Cerebellar cortex (tissue), 1 donor: ENCODE measurements around the gene TFB1M.

Source experiments
- DNase-seq: peaks from one replicate; pipeline ENCODE4 v3.0.0-alpha.2; 2015; ENCODE audit warnings: low spot score

The TFB1M gene

GRCh38 chr6:155263373-155264063 lies 50.8 kb downstream of the TFB1M start, which contains the start of gene CLDN20:
Gene CLDN20 (plus strand): TSS chr6:155264013. CDS start chr6:155275720, 11,707 bp downstream.
- no peak for DNase-seq

GRCh38 chr6:155262655-155263054 lies 51.6 kb downstream of the TFB1M start:
- DNase-seq = no peak

GRCh38 chr6:155261111-155261900 lies 53.0 kb downstream of the TFB1M start:
- DNase-seq = no peak

DNA sequence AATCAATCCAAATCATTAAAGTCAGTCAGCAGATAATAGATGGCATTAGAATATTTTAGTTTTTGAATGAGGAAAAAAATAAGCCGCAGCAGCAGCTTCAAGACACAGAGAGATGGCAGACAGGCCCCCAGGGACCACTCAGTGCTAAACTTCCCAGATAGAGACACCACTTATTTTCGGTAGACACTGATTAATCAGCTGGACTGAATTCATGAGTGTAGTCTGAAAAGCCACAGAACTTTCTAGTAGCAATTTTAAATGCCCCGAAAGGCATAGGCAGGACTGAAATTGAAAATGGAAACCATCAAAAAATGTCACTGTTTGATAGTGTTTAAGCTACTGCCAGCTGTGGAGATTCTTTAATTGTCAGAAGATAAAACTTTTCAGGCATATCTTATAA lies 53.6 kb downstream of the TFB1M start:
- no peak for DNase-seq

- DNase-seq = no peak
Measured at GRCh38 chr6:155259897-155260296, 54.4 kb downstream of the TFB1M start.

- peak; percentile 77 for DNase-seq
Measured at GRCh38 chr6:155259204-155259603, 55.1 kb downstream of the TFB1M start.

- no peak for DNase-seq
Measured at GRCh38 chr6:155257796-155258195, 56.5 kb downstream of the TFB1M start.

DNA sequence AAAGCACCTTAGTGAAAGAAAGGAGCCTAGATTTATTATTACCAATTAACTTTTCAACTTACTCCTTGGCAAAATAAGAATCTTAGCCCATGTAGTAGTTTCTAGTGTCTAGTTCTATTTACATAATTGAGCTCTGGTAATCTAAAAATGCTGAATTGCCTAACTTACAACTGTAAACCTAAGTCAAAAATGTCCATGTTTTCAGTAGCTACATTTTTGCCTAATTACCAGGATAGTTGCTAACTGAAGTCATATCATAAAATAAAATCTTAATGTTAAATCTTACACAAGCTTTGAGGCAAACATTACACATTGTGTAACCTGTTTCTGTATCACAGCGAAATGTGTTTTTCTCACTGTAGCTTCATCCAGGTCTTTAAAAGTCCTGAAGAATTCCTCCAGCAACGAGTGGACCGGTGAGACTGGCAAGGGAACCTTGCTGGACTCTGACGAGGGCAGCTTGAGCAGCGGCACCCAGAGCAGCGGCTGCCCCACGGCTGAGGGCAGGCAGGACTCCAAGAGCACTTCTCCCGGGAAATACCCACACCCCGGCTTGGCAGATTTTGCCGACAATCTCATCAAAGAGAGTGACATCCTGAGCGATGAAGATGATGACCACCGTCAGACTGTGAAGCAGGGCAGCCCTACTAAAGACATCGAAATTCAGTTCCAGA lies 58.0 kb downstream of the TFB1M start:
- no peak for DNase-seq

DNA sequence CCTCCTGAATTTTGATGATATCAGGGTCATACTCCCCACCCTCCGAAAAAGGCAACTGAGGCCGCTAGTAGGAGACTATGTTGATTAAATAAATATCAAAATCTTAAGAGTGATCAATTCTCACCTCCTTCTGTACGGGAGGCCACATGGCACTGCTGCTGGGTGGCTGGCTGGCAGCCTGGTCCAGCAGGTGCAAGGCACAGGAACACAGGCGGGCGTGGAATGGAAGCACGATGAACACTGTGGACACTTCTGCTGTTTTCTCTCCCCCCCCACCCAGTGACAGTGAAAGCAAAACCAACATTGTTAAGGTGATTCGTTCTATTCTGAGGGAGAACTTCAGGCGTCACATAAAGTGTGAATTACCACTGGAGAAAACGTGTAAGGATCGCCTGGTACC lies 60.1 kb downstream of the TFB1M start:
- peak; percentile 58 for DNase-seq

DNA sequence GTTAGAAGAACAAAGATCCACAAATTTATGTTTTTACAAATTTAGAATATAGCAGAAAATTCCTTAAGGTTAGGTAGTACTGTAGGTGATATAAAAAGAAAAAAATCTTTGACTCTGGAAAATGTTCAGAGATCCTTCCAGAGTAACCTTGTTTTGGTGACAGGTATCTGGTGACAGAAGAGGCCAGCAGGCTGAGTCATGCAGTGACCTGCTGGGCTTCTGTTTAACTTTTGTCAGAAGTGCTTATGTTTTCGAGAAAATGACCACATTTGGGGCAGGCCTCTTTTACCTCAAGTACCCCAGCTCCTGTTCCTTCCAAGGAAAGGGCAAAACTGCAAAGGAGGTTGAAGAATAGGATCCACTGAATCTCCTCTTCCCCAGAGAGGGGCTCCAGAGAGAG lies 60.9 kb downstream of the TFB1M start:
- DNase-seq = peak; percentile 23

GRCh38 chr6:155252581-155252980 lies 61.7 kb downstream of the TFB1M start:
- DNase-seq = no peak

GRCh38 chr6:155250701-155251381 lies 63.4 kb downstream of the TFB1M start:
- DNase-seq = no peak

DNA sequence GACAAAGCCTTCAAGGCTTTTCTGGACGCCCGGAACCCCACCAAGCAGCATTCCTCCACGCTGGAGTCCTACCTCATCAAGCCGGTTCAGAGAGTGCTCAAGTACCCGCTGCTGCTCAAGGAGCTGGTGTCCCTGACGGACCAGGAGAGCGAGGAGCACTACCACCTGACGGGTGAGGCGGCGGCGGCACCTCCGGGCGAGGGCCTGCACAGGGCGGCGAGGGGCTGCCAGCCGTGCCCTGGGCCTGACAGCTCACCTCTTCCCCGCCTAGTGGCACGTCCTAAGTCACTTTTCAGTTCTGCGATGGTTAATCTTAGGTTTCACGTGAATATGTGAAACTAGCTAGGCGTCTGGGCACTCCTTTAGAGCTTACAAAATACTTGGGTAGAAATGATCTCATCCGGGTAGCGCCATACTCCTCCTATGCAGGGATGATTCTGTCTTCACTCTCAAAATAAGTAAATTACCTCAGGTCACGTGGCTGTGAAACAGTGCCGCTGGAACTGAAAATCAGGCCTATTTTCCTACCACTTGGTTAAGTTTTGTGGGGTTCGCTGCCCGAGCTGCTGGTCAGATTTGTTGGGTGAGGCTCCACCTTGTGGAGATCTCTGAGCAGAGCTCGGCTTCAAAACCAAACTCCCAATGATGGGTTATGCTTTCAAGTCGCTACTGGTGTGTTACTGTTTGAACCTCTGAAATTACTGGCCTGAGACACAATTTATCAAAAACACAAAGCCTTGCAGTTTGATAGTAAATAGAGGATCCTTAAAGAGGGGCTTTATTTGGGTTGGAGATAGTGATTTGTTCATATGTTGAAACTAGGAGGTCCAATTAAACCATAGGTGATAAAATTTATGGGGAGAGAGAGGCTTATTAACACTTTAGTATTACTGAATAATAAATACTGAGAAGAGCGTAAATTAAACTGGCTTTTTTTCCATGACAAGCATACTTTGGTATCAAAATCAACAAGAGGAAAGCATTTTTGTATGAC lies 66.0 kb downstream of the TFB1M start:
- peak; percentile 59 for DNase-seq

GRCh38 chr6:155247618-155248007 lies 66.7 kb downstream of the TFB1M start:
- DNase-seq = no peak

- DNase-seq = no peak
Measured at GRCh38 chr6:155246825-155247224, 67.5 kb downstream of the TFB1M start.

DNA sequence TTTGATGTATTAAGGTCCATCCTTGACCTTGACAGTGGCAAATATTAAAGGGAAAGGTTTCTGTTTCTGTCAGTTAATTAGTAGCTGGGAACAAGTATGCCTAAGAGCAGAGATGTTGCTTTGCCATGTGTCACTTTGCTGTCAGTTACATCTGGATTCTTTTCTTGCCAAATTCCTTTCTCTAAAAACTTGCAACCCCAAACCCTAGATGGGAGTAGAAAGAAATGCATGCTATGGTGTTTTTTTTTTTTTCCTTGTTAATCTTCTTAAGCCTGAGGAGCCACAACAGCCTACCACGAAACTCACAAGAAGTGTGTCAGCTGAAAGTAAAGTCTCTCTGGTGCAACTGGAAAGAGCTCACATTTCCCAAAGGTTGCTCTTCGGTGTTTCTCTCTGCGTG lies 68.5 kb downstream of the TFB1M start:
- no peak for DNase-seq

- no peak for DNase-seq
Measured at GRCh38 chr6:155245193-155245592, 69.1 kb downstream of the TFB1M start.

GRCh38 chr6:155244434-155244833 lies 69.8 kb downstream of the TFB1M start:
- no peak for DNase-seq

DNA sequence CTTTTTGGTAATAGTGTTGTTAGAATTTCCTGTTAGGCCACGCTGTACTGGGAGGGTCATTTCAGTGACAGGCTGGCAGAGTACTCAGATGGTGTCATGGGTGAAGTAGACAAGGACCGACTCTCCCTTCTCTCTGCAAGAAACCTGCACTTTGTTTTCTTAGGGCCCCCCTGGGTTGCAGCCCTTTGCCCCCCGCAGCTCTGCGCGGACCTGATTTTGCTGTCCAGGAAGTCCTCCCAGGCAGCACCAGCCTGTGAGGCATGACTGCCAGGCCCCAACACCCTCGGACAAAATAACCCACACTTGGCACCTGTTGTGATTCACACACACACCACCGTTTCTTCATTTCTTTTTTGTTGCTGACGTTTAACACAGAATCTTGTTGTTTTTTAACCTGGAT lies 72.3 kb downstream of the TFB1M start:
- DNase-seq = no peak

GRCh38 chr6:155240905-155241600 lies 73.2 kb downstream of the TFB1M start:
- no peak for DNase-seq
